CD4-positive, alpha-beta T cell treated with Interleukin-12 subunit alpha and Interleukin-12 subunit beta, for 1 hour (primary cell): ENCODE results near the gene CD3G.
A peak's percentile ranks its signal among the peaks of the same experiment; 100 is the strongest.
"Not testable (repeated sequence)": the region's sequence is repeated elsewhere in the genome, so short reads cannot be mapped to it uniquely, and the experiment has no call there.

Source experiments
- DNase-seq: peaks from one replicate; pipeline ENCODE4 v3.0.0-alpha.2; 2020

The CD3G gene

GRCh38 chr11:118382954-118383353 is 38.8 kb downstream of the CD3G start:
- no peak for DNase-seq

DNA sequence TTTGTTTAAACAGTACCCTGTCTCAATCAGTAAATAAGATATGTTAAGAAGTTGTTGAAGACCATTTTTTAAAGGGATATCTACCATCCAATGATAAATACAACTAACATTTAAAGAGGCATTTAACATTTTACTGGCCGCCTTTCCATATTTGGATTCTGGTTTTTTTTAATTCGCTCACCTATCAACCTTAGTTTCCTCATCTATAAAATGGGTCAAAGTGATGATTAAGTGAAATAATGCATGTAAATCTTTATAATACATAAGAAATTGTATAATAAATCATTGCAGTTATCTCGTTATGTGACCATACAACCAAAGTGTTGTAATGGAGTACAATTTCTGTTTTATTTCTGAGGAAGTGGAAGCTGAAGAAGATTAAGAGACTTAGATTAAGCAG is 39.5 kb downstream of the CD3G start:
- DNase-seq: no peak

DNA sequence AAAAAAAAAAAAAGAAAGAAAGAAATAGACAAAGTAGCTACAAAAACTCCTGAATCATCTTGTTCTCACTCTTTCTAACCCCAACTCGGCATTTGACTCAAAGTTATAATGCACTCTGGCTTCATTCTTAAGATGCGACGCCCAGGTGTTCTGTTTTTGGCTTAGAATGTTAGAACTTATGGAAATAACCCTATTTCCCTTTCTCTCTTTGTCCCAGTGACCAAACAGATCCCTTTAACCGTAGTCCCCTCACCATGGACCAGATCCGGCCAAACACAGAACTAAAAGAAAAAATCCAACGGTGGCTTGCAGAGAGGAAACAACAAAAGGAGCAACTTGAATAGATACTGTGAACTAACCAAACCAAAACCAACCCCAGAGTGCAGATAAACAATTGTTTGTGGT is 52.0 kb downstream of the CD3G start:
- DNase-seq: peak; percentile 51

- DNase-seq: no peak
These were observed 53.3 kb downstream of the CD3G start for GRCh38 chr11:118397448-118397847.

DNA sequence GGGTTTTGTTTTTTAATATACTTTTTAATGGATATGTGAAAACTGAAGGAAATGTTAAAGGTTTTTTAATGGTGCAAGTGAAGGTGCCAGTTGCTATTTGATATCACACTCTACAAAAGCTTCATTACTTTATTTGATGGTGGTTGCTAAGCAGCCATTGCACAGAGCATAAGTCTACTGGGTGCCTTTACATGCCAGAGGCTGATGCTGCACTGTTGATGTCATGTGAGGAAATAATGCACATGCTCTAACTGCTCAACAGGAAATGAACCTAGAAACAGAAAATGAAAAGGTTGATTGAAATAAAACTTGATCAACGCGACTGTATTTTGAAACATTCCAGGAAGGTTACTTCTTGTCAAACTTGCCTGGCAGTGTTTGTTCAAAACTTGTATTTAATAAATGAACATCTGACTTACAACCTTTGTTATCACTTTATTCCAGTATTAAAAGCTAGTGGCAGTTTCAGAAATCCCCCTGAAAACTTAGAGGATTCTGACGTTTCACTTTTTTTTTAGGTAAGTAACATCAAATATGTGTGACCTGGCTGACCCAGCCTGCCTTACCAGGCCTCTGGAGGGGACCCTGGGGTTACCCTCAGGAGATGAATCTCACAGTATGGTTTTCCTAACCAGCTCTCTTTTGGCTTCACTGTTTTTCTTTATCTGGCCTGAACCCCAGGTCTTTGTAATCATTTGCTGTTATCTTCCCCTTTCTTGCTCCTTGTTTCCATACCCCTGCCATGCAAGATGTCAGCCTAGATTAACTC is 54.8 kb downstream of the CD3G start:
- DNase-seq: peak; percentile 87

GRCh38 chr11:118401151-118401879 is 57.2 kb downstream of the CD3G start, which contains the start of gene ATP5MG:
TSS of gene ATP5MG (plus strand) at chr11:118401606. CDS start at chr11:118401666, 60 bp downstream.
- peak; percentile 94 for DNase-seq

DNA sequence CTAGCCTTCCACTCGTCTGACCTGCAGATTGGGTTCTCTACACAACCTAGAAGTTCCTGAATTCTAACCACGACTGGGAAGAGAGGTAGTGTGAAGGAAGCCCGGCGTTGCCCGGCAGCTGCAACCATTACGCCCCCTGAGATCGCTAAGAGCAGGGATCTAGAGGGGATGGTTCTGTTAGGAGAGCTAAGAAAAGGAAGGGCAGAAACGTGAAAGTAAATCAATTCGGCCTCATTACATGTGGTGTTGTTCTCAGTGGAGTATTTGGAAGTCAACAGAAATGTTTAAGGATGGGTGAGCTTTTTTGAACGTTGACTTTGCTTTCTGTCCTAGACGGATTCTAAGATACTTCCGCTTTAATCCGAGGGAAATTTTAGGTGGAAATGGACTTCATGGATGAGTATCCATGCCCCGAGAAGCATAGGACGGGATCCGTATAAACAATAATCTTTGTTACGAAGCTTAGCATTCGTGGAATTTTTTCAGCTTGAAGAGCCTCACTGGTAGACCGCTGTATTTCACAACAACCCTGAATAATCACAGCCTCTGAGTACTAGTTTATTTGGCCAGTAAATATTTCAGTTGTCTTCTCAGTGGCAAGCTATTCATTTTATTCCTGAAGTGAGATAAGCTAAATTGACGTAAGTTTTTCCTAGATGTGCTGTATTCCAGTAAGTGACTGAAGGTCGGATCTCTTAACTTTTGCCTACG is 57.9 kb downstream of the CD3G start:
- no peak for DNase-seq

GRCh38 chr11:118402594-118402993 is 58.5 kb downstream of the CD3G start:
- not testable (repeated sequence) for DNase-seq
